ENCODE results near the gene ARF1. TPM values are rescaled to one million over a fixed set of nuclear protein-coding genes. Genes with fewer than 3 reads are reported as not detected.
A peak's percentile ranks its signal among the peaks of the same experiment; 100 is the strongest.

The ARF1 gene
- polyA plus RNA-seq, 1 donor, result 416 TPM

DNA sequence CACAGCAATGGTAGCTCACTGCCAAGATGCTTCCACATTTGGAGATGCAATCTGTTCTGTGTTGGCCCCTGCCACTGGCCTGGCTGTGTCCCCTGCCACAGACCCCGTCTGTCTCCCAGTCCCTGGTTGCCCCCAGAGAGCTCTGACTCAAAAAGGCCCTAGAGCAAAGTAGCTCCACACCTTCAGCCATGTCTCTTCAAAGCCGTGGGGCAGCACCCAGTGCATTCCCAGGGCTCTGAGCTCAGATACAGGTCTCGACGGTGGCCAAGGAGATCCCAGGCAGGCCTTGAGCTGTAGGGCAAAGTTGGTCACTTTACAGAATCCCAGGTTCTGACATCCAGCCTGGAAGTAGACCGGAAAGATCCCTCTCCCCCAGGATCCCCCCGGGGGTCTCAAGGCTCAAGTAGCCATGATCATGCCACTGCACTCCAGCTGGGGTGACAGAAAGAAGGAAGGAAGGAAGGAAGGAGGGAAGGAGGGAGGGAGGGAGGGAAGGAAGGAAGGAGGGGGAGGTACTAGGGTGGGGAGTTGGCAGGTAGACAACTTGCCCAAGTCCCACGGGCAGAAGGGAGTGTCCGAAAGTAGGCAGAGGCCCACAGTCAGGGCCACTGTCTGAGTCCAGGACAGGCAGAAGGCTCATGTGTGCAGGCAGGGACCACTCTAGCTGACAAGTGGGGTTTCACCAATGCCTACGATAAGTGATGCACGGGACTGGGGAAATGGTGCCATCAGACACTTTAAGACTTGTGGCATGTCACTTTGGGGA lies 4.8 kb upstream of the ARF1 start:
- no CpG with 5 or more reads among the region's 10 CpGs for WGBS (ENCODE audit: insufficient coverage, low lambda C conversion rate)
- H3K4me1 ChIP-seq (ENCODE audit: control insufficient read depth, insufficient read depth, low read length), result peaks cover 7% of the 10 kb centered on the region
- H3K4me3 ChIP-seq (ENCODE audit: low read length), result no peak overlapping the region
- H3K27me3 ChIP-seq (ENCODE audit: control insufficient read depth, insufficient read depth, low read length), result peaks cover 24% of the 10 kb centered on the region
- H3K27ac ChIP-seq (ENCODE audit: low read length), result no peak overlapping the region
- no peak for DNase-seq
- H3K9me3 ChIP-seq (ENCODE audit: control insufficient read depth, low read depth, low read length), result no peaks in the 10 kb centered on the region
- no peaks in the 10 kb centered on the region for H3K36me3 ChIP-seq (ENCODE audit: control insufficient read depth, insufficient read depth, low read length)

GRCh38 chr1:228079013-228079412 lies 3.5 kb upstream of the ARF1 start:
- no peak overlapping the region for H3K27ac ChIP-seq (ENCODE audit: low read length)
- DNase-seq, result no peak
- no peak overlapping the region for H3K4me3 ChIP-seq (ENCODE audit: low read length)
- H3K27me3 ChIP-seq (ENCODE audit: control insufficient read depth, insufficient read depth, low read length), result peaks cover 15% of the 10 kb centered on the region
- peaks cover 7% of the 10 kb centered on the region for H3K4me1 ChIP-seq (ENCODE audit: control insufficient read depth, insufficient read depth, low read length)
- no CpG with 5 or more reads among the region's 7 CpGs for WGBS (ENCODE audit: insufficient coverage, low lambda C conversion rate)
- no peaks in the 10 kb centered on the region for H3K36me3 ChIP-seq (ENCODE audit: control insufficient read depth, insufficient read depth, low read length)
- no peaks in the 10 kb centered on the region for H3K9me3 ChIP-seq (ENCODE audit: control insufficient read depth, low read depth, low read length)

DNA sequence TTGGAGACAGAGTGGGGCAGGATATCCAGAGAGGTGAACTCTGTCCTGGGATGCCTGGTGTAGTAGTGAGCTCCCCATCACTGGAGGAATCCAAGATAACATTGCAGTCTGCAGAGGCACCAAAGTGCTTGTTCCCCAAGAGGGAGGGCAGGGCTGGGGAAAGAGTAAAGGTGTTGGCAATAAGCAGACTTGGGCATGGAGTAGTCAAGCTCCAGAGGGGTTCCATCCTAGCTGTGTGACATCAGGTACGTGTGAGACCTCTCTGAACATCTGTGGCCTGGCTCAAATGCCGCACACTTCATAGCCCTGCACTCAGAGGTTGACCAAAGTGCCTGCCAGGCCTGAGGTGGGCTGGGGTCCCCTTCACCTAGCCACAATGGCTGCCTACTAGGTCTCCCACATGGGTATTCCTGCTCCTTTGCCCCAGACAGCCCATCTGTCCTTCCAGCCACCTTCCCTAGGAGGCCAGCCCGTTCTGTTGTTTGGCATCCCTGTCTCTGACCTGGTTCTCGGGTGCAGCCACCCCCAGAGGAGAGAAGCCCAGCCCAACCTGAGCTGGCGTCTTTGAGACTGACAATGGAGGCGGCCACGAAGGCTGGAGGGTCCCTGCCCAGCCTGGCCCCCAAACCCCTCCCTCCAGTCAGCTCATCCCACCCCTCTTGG lies 2.8 kb upstream of the ARF1 start:
- Histone ChIP-seq H3K4me3 (ENCODE audit: low read length) (no peak overlapping the region), H3K9me3 (ENCODE audit: control insufficient read depth, low read depth, low read length) (no peaks in the 10 kb centered on the region), H3K36me3 (ENCODE audit: control insufficient read depth, insufficient read depth, low read length) (no peaks in the 10 kb centered on the region), H3K4me1 (ENCODE audit: control insufficient read depth, insufficient read depth, low read length) (peaks cover 13% of the 10 kb centered on the region), H3K27me3 (ENCODE audit: control insufficient read depth, insufficient read depth, low read length) (peaks cover 9% of the 10 kb centered on the region), H3K27ac (ENCODE audit: low read length) (no peak overlapping the region)
- no peak for DNase-seq
- no CpG with 5 or more reads among the region's 7 CpGs for WGBS (ENCODE audit: insufficient coverage, low lambda C conversion rate)

DNA sequence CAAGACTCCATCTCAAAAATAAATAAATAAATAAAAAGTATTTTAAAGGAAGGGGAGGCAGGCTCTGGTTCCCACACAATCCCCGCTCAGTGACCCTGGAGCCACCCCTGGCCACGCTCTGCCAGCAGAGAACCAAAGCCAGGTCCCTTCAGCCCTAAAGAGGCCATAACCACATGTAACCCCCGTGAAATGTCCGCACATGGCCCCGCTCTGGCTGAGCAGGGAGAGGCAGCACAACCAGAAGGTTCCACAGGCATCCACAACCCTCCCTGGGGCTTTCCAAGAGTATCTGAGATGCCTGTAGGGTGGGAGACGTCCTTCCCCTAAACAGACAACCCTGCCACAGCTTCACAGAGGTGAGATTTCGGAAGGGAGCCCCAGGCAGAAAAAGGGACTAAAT lies 1.4 kb upstream of the ARF1 start:
- Histone ChIP-seq H3K36me3 (ENCODE audit: control insufficient read depth, insufficient read depth, low read length) (no peaks in the 10 kb centered on the region), H3K4me1 (ENCODE audit: control insufficient read depth, insufficient read depth, low read length) (peaks cover 27% of the 10 kb centered on the region), H3K9me3 (ENCODE audit: control insufficient read depth, low read depth, low read length) (no peaks in the 10 kb centered on the region), H3K27me3 (ENCODE audit: control insufficient read depth, insufficient read depth, low read length) (no peaks in the 10 kb centered on the region), H3K27ac (ENCODE audit: low read length) (no peak overlapping the region), H3K4me3 (ENCODE audit: low read length) (peak overlapping the region; percentile 84)
- DNase-seq, result no peak
- WGBS (ENCODE audit: insufficient coverage, low lambda C conversion rate), result no CpG with 5 or more reads among the region's 7 CpGs

DNA sequence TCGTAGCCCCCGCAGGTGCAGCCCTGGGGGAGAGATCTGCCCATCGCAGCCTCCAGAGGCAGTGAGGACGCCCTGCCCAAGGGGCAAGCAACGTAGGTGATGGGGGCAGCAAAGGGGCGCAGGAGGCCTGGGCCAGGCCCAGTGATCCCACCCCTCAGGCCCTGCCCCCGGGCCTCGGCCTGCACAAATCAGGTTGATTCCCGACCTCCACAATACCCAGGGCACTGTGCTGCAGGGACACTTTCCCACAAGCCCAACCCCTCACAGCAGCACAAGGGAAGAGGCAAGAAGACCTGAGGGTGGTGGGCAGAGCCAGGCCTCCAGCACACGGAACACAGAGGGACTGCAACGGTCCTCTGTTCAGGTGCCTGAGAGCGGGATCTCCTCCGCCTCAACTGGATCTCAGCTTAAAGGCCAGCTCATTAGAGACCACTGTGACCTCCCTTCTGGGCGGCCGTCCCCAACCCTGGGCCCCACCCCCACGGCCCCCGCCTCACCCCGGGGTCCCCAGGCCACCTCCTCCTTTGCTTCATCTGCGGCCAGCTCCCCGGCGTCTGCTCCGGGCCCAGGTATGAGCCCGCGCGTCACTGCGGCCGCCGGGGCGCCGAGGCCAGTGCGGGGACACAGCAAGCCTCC lies 812 bp upstream of the ARF1 start:
- H3K27me3 ChIP-seq (ENCODE audit: control insufficient read depth, insufficient read depth, low read length), result no peaks in the 10 kb centered on the region
- H3K27ac ChIP-seq (ENCODE audit: low read length), result no peak overlapping the region
- peak in 1 of 2 donors; percentile 23 for DNase-seq
- peak overlapping the region; percentile 84 for H3K4me3 ChIP-seq (ENCODE audit: low read length)
- WGBS (ENCODE audit: insufficient coverage, low lambda C conversion rate), result no CpG with 5 or more reads among the region's 31 CpGs
- no peaks in the 10 kb centered on the region for H3K9me3 ChIP-seq (ENCODE audit: control insufficient read depth, low read depth, low read length)
- H3K4me1 ChIP-seq (ENCODE audit: control insufficient read depth, insufficient read depth, low read length), result peaks cover 31% of the 10 kb centered on the region
- H3K36me3 ChIP-seq (ENCODE audit: control insufficient read depth, insufficient read depth, low read length), result no peaks in the 10 kb centered on the region

DNA sequence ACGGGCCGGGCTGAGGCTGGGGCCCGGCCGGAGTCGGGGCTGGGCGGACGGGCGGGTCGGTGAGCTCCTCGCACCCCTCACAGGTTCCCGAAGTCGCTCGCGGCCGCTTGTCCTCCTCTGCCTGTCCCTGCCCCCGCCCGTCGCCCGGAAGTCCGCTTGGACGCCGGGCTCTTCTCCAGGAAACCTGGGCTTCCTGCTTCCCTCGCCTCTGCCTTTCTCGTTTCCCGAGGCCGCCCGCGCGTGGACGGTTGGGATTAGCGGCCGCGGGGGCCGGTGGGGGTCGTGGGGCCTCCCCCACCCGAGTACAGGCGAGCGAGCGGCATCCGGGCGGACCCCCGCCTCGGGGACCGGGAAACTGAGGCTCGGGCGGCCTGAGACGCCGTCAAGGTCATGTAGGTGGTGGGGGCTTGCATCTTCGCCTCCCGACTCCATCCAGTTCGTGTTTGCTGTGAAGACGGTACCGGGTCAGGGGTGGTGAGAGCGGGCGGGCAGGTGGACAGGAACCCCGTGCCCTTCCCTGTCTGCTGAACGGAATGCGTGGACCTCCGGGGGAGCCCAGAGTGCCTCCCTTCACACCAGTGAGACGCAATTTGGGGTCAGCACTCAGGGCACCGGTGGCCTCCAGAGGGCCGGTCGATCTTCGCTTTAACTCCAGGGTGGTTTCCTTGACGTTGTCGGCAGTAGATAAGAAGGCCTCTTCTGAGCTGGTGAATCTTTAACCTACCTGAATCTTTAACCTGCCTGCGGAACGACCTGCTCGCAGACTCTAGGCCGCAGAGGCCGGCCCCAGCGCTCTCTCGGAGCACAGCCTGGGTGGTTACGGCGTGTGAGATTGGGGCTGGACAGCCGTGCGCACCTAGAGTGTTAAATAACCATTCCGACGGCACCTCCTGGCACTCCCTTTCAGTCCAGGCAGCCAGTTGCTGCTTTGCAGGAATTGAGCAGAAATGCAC lies 686 bp downstream of the ARF1 start:
- H3K4me3 ChIP-seq (ENCODE audit: low read length), result peak overlapping the region; percentile 67
- peak overlapping the region; percentile 97 for H3K27ac ChIP-seq (ENCODE audit: low read length)
- H3K36me3 ChIP-seq (ENCODE audit: control insufficient read depth, insufficient read depth, low read length), result peaks cover 9% of the 10 kb centered on the region
- no peaks in the 10 kb centered on the region for H3K27me3 ChIP-seq (ENCODE audit: control insufficient read depth, insufficient read depth, low read length)
- WGBS (ENCODE audit: insufficient coverage, low lambda C conversion rate), result no CpG with 5 or more reads among the region's 79 CpGs
- DNase-seq, result peak; percentile 82 to 92
- H3K4me1 ChIP-seq (ENCODE audit: control insufficient read depth, insufficient read depth, low read length), result peaks cover 43% of the 10 kb centered on the region
- no peaks in the 10 kb centered on the region for H3K9me3 ChIP-seq (ENCODE audit: control insufficient read depth, low read depth, low read length)

DNA sequence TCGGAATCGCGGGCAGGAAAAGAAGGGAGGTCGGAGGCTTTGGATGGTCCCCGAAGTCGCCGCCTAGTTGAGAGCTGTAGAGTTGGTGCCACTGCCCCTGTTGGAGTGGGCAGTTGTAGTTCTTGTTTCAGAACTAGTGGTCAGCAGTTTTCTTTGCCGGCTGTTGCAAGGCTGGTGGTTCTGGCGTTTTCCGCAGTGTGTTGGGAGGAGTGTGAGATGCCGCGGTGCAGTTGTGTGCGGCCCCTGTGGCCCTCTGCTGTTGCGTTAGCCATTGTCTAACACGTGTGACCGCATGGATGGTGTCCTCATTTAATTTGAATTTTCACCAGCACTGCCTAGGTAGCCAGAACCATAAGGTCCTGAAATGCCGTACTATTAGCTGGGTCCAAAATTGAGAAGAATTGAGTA lies 1.4 kb downstream of the ARF1 start:
- WGBS (ENCODE audit: insufficient coverage, low lambda C conversion rate), result no CpG with 5 or more reads among the region's 17 CpGs
- no peak for DNase-seq
- peaks cover 48% of the 10 kb centered on the region for H3K4me1 ChIP-seq (ENCODE audit: control insufficient read depth, insufficient read depth, low read length)

DNA sequence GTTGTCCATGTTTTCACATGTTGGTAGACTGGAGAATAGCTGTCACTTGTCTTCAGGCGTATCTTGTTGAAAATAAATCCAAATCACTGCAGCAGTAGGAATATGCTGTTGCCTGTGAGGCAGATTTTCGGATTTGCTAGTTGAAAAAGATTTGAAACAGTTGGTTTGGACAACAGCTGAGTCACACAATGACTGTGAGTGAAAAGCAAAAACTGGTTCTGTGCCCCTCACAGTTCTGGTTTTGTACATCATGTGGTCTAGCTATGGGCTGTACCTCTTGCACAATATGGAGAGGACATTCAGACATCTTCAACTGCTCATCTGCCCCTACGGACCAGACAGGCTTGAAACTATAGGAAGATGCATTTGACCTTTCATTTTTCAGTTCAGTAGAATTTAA lies 1.8 kb downstream of the ARF1 start:
- Histone ChIP-seq H3K4me1 (ENCODE audit: control insufficient read depth, insufficient read depth, low read length) (peaks cover 53% of the 10 kb centered on the region), H3K27ac (ENCODE audit: low read length) (peak overlapping the region; percentile 97), H3K4me3 (ENCODE audit: low read length) (peak overlapping the region; percentile 67), H3K9me3 (ENCODE audit: control insufficient read depth, low read depth, low read length) (no peaks in the 10 kb centered on the region), H3K36me3 (ENCODE audit: control insufficient read depth, insufficient read depth, low read length) (peaks cover 19% of the 10 kb centered on the region), H3K27me3 (ENCODE audit: control insufficient read depth, insufficient read depth, low read length) (no peaks in the 10 kb centered on the region)
- WGBS (ENCODE audit: insufficient coverage, low lambda C conversion rate), result 20% methylated on average over 1 of the region's 3 CpGs
- DNase-seq, result peak in 1 of 2 donors; percentile 20

More for the DNA sequence above, 1.4 kb downstream of the ARF1 start:
- Histone ChIP-seq H3K27ac (ENCODE audit: low read length) (peak overlapping the region; percentile 97), H3K4me3 (ENCODE audit: low read length) (peak overlapping the region; percentile 67), H3K27me3 (ENCODE audit: control insufficient read depth, insufficient read depth, low read length) (no peaks in the 10 kb centered on the region), H3K36me3 (ENCODE audit: control insufficient read depth, insufficient read depth, low read length) (peaks cover 15% of the 10 kb centered on the region), H3K9me3 (ENCODE audit: control insufficient read depth, low read depth, low read length) (no peaks in the 10 kb centered on the region)

DNA sequence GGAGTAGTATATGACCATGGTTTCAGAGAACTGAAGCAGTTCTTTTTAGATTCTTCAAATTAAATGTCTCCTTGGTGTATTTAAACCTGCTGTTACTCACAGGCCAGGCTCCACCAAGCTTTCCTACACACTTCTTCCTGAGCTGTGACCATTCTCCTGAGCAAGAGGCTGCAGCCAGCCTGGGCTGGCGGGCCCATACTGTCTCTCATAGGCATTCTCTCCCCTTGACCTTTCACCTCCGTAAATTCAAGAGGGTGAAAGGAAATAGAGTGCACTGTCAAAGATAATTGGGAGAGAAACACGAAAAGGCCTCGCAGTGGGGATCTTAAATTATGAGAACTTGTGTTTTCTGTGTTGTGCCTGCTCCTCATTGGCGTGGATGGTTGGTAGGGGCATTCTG lies 2.3 kb downstream of the ARF1 start:
- Histone ChIP-seq H3K27ac (ENCODE audit: low read length) (peak overlapping the region; percentile 97), H3K9me3 (ENCODE audit: control insufficient read depth, low read depth, low read length) (no peaks in the 10 kb centered on the region), H3K4me1 (ENCODE audit: control insufficient read depth, insufficient read depth, low read length) (peaks cover 58% of the 10 kb centered on the region), H3K27me3 (ENCODE audit: control insufficient read depth, insufficient read depth, low read length) (no peaks in the 10 kb centered on the region), H3K36me3 (ENCODE audit: control insufficient read depth, insufficient read depth, low read length) (peaks cover 21% of the 10 kb centered on the region), H3K4me3 (ENCODE audit: low read length) (peak overlapping the region; percentile 67)
- WGBS (ENCODE audit: insufficient coverage, low lambda C conversion rate), result no CpG with 5 or more reads among the region's 5 CpGs
- no peak for DNase-seq

All from large intestine (tissue), 3 donors.